OCI-LY1 (cell line): ENCODE results near the gene PGRMC2.
"Not testable (repeated sequence)": the region's sequence is repeated elsewhere in the genome, so short reads cannot be mapped to it uniquely, and the experiment has no call there.

ENCODE experiments used
- H2AFZ ChIP-seq: fragments of 200-600 bp; sonication (generic), shearing (Covaris generic); 2 replicates; pipeline ENCODE4 v1.6.0; 2014; ENCODE audit warnings: antibody characterized with exemption, mild to moderate bottlenecking, low read length
- H3F3A ChIP-seq: fragments of 200-600 bp; sonication (generic), shearing (Covaris generic); 2 replicates; pipeline ENCODE4 v1.6.0; 2014; ENCODE audit warnings: mild to moderate bottlenecking, antibody characterized with exemption, low read length, moderate library complexity; ENCODE audit not compliant: insufficient read depth
- H3K27ac ChIP-seq: fragments of 200-600 bp; sonication (generic); 2 replicates; pipeline ENCODE4 v1.5.1; 2014; ENCODE audit warnings: low read length, mixed run types, mild to moderate bottlenecking, low read depth; ENCODE audit not compliant: poor library complexity, severe bottlenecking
- H3K27me3 ChIP-seq: fragments of 200-600 bp; sonication (generic); 2 replicates; pipeline ENCODE4 v1.6.0; 2014; ENCODE audit warnings: antibody characterized with exemption, mild to moderate bottlenecking, low read length, moderate library complexity; ENCODE audit not compliant: insufficient read depth
- H3K36me3 ChIP-seq: fragments of 200-600 bp; sonication (generic); 2 replicates; pipeline ENCODE4 v1.6.1; 2014; ENCODE audit warnings: mild to moderate bottlenecking, antibody characterized with exemption, low read length, moderate library complexity, mixed read lengths; ENCODE audit not compliant: insufficient read depth
- H3K4me1 ChIP-seq: fragments of 200-600 bp; sonication (generic); 2 replicates; pipeline ENCODE4 v1.5.1; 2014; ENCODE audit warnings: mild to moderate bottlenecking, low read length, moderate library complexity; ENCODE audit not compliant: insufficient read depth, severe bottlenecking
- H3K4me2 ChIP-seq: fragments of 200-600 bp; sonication (generic), shearing (Covaris generic); 2 replicates; pipeline ENCODE4 v1.6.1; 2014; ENCODE audit warnings: low read length
- H3K4me3 ChIP-seq: fragments of 200-600 bp; sonication (generic); 2 replicates; pipeline ENCODE4 v1.5.1; 2014; ENCODE audit warnings: low read length, low read depth, mild to moderate bottlenecking, mixed read lengths; ENCODE audit not compliant: poor library complexity, severe bottlenecking
- H3K79me2 ChIP-seq: fragments of 200-600 bp; shearing (Covaris generic); 2 replicates; pipeline ENCODE4 v1.6.1; 2016; ENCODE audit warnings: mixed run types, low read length, mixed read lengths; ENCODE audit not compliant: insufficient read depth
- H3K9ac ChIP-seq: fragments of 200-600 bp; sonication (generic), shearing (Covaris generic); 2 replicates; pipeline ENCODE4 v1.6.1; 2014; ENCODE audit warnings: mild to moderate bottlenecking, low read length, mixed read lengths
- H3K9me2 ChIP-seq: fragments of 200-600 bp; sonication (generic), shearing (Covaris generic); 2 replicates; pipeline ENCODE4 v1.6.1; 2014; ENCODE audit warnings: low read depth, mild to moderate bottlenecking, low read length, mixed read lengths
- H3K9me3 ChIP-seq: fragments of 200-600 bp; shearing (Covaris generic); 2 replicates; pipeline ENCODE4 v1.6.1; 2014; ENCODE audit warnings: low read length, mixed read lengths
- H4K20me1 ChIP-seq: fragments of 200-600 bp; sonication (generic), shearing (Covaris generic); 2 replicates; pipeline ENCODE4 v1.6.0; 2016; ENCODE audit warnings: mild to moderate bottlenecking, low read length; ENCODE audit not compliant: insufficient read depth
- CTCF ChIP-seq: fragments of 200-600 bp; sonication (generic), shearing (Covaris generic); IDR thresholded peaks from 2 replicates; pipeline ENCODE4 v1.5.1; 2017; ENCODE audit warnings: mild to moderate bottlenecking, antibody characterized with exemption, low read length, moderate library complexity, mixed read lengths
- EZH2 ChIP-seq: fragments of 200-600 bp; sonication (generic), shearing (Covaris generic); IDR thresholded peaks from 2 replicates; pipeline ENCODE4 v1.8.0; 2017; ENCODE audit warnings: borderline replicate concordance, mixed run types, mild to moderate bottlenecking, antibody characterized with exemption, low read length, moderate library complexity, mixed read lengths

The PGRMC2 gene

GRCh38 chr4:128268970-128269369, 18.6 kb downstream of the PGRMC2 start:
- Histone ChIP-seq H3K9me3 (no peaks in the 10 kb centered on the region; the same call in 1 of the 2 replicates), H3K9ac (no peak overlapping the region), H3K36me3 (peaks cover 33% of the 10 kb centered on the region), H4K20me1 (no peaks in the 10 kb centered on the region), H3K79me2 (peaks cover 5% of the 10 kb centered on the region; the same call in 1 of the 2 replicates), H2AFZ (no peak overlapping the region), H3K4me1 (no peaks in the 10 kb centered on the region), H3K4me3 (no peak overlapping the region), H3F3A (no peaks in the 10 kb centered on the region), H3K27ac (no peak overlapping the region), H3K4me2 (no peak overlapping the region), H3K27me3 (no peaks in the 10 kb centered on the region), H3K9me2 (no peaks in the 10 kb centered on the region)
- TF ChIP-seq CTCF, result no peak
- TF ChIP-seq EZH2, result no peak

GRCh38 chr4:128267745-128268144, 19.9 kb downstream of the PGRMC2 start:
- no peaks in the 10 kb centered on the region for H3K79me2 ChIP-seq
- H3K4me2 ChIP-seq, result no peak overlapping the region
- H2AFZ ChIP-seq, result no peak overlapping the region
- no peaks in the 10 kb centered on the region for H4K20me1 ChIP-seq
- H3K36me3 ChIP-seq, result peaks cover 30% of the 10 kb centered on the region
- no peak for TF ChIP-seq EZH2
- TF ChIP-seq CTCF, result no peak
- no peaks in the 10 kb centered on the region; the same call in 1 of the 2 replicates for H3K9me3 ChIP-seq
- H3K27ac ChIP-seq, result no peak overlapping the region
- no peaks in the 10 kb centered on the region for H3K9me2 ChIP-seq
- H3K4me1 ChIP-seq, result no peaks in the 10 kb centered on the region
- no peak overlapping the region for H3K4me3 ChIP-seq
- H3F3A ChIP-seq, result no peaks in the 10 kb centered on the region
- H3K27me3 ChIP-seq, result no peaks in the 10 kb centered on the region
- H3K9ac ChIP-seq, result no peak overlapping the region

- not testable (repeated sequence) for H2AFZ ChIP-seq, H3K27me3 ChIP-seq, H3F3A ChIP-seq, H3K27ac ChIP-seq, H3K9me2 ChIP-seq, H3K4me2 ChIP-seq, H3K9me3 ChIP-seq, H3K4me1 ChIP-seq, H3K4me3 ChIP-seq, H4K20me1 ChIP-seq, H3K9ac ChIP-seq, H3K79me2 ChIP-seq
- peaks cover 28% of the 10 kb centered on the region for H3K36me3 ChIP-seq
Measured at GRCh38 chr4:128267171-128267570, 20.4 kb downstream of the PGRMC2 start.

GRCh38 chr4:128265550-128265949, 22.1 kb downstream of the PGRMC2 start:
- not testable (repeated sequence) for H3K27ac ChIP-seq, H3K4me2 ChIP-seq, H3F3A ChIP-seq, H3K4me1 ChIP-seq, H2AFZ ChIP-seq, H3K4me3 ChIP-seq, H4K20me1 ChIP-seq, H3K79me2 ChIP-seq, H3K9me3 ChIP-seq, H3K27me3 ChIP-seq, H3K9me2 ChIP-seq, H3K9ac ChIP-seq
- H3K36me3 ChIP-seq, result peaks cover 13% of the 10 kb centered on the region

- not testable (repeated sequence) for H2AFZ ChIP-seq, H3K9ac ChIP-seq, H3K4me3 ChIP-seq, H3K36me3 ChIP-seq, H4K20me1 ChIP-seq, H3K9me2 ChIP-seq, H3K27me3 ChIP-seq, H3K4me2 ChIP-seq, H3K4me1 ChIP-seq, H3K9me3 ChIP-seq, H3K79me2 ChIP-seq, H3K27ac ChIP-seq, H3F3A ChIP-seq
Measured at GRCh38 chr4:128259889-128260288, 27.7 kb downstream of the PGRMC2 start.

- H3K79me2 ChIP-seq, H3K9me3 ChIP-seq, H3K9ac ChIP-seq, H3K27ac ChIP-seq, H3K9me2 ChIP-seq, H3K4me3 ChIP-seq, H3K36me3 ChIP-seq, H2AFZ ChIP-seq, H3K27me3 ChIP-seq, H3K4me1 ChIP-seq, H3K4me2 ChIP-seq, H3F3A ChIP-seq, H4K20me1 ChIP-seq: not testable (repeated sequence)
Measured at GRCh38 chr4:128258166-128258565, 29.4 kb downstream of the PGRMC2 start.
